Retina (tissue), 1 donor: ENCODE results near the gene TMEM121.
A peak's percentile ranks its signal among the peaks of the same experiment; 100 is the strongest.
"Not testable (repeated sequence)": the region's sequence is repeated elsewhere in the genome, so short reads cannot be mapped to it uniquely, and the experiment has no call there.

ENCODE experiments used
- DNase-seq: peaks from one replicate; pipeline ENCODE4 v3.0.0-alpha.2; 2016

Gene TMEM121

DNA sequence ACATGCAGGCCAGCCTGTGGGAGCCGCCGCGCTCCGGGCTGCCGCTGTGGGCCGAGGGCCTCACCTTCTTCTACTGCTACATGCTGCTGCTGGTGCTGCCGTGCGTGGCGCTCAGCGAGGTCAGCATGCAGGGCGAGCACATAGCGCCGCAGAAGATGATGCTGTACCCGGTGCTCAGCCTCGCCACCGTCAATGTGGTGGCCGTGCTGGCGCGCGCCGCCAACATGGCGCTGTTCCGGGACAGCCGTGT, 2.9 kb downstream of the TMEM121 start:
- DNase-seq: no peak

DNA sequence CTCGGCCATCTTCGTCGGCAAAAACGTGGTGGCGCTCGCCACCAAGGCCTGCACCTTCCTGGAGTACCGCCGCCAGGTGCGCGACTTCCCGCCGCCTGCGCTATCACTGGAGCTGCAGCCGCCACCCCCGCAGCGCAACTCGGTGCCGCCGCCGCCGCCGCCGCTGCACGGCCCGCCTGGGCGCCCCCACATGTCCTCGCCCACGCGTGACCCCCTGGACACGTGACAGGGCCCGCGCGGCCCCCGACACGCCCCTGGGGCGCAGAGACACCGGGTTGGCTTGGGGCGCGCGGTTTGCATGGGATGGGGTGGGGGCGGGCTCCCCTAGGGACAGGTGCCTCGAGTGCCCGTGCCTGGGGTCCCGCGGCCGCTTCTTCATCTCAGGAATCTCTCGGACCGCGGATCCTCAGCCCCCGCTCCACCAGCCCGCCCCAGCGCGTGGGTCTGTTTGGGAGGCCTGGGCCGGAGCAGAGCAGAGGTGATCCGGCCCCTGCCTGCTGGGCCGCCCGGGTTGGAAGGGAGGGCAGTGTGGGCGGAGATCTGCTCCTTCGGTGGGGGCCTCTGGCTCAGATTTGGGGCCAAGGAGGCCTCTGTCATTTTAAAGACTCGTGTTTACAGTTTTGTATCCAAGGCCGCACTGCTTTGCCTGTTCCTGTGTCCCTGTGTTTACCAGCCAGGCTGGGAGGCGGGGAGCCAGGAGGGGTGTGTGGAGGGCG, 3.3 kb downstream of the TMEM121 start:
- DNase-seq: no peak

DNA sequence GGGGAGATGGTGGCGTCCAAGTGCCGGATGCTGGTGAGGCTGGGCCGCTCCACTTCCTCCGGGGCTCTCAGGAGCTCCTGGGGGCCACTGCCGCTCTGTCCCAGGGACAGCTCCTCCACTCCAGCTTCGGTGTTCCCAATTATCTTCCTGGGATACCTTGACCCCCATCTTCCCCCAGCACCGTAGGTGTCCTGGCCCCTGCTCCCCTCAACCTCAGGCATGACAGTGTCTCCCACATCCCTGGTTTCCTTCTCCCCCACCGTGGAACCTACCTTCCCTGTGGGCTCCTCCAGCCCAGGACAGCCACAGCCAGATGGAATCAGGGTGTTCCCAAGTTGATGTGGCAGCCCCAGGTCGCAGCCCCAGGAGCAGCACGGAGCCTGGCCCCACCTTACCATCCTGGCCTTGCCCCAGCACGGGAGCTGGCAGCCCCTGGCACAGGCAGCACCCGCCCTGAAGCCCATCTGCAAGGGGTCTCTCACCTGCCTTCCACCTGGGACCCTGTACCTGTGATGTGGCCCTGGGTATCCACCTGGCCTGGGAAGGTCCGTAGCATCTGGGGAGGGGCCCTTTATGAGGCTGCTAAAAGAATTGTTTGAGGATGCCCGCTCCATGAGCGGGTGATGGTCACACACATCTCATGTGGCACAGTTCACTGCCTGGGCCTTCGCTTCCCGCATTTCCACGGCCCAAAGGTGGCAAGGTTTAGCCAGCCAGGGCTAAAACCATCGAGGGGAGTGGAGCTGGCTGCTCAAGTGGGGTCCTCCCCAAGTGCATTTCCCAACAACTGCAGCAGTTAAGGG, 4.1 kb downstream of the TMEM121 start:
- DNase-seq: no peak

GRCh38 chr14:105531088-105531893, 4.9 kb downstream of the TMEM121 start:
- DNase-seq: no peak

DNA sequence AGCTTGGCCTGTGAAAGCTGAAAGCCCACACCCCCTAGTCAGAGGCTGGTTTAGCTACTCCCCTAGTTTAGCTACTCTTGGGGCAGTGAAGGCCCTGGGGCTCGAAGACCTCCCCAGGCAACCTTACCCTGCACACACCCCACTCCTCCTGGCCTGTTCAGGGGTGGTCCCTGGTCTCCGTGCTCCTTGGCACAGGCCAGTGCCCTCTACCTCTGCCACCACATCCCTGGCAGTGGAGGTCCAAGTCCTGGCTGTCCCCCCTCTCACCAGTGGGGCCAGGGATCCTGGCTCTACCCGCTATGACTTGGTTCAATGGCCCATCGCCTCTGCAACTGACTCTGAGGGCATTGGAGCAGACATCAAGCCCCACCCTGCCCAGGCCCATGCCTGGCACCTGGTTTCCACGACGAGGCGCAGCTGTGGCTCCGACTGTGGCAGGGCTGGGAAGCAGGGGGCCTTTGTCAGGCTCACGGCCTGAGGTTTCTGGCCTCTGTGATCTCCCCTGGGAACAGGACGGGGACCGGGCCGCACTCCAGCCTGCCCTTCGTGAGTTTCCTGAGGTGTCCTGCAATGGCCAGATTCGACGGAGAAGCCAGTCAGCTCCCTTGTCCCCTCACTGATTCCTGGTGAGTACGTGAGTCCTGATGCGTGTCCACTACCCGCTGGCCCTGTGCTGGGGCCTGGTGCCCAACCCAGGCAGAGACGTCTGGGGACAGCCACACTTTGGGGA, 5.7 kb downstream of the TMEM121 start:
- no peak for DNase-seq

GRCh38 chr14:105532735-105533141, 6.4 kb downstream of the TMEM121 start:
- DNase-seq: peak; percentile 39

DNA sequence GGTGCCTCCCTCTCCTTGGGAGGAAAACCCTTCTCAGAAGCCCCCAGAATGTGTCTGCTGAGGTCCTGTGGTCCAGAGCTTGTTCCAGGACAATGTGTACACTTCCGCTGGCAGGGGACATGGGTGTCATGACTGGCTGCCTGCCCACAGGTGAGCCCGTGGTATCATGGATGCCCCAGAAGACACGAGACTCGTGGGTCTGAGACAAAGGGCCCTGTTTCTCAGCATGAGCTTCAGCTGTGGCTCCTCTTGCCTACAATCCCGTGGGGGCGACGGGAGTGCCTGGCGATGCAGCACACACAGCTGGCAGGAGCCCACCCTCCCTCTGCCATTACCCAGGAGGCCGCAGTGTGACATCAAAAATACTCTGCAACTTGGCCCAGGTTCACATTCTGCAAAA, 7.0 kb downstream of the TMEM121 start:
- DNase-seq: no peak

DNA sequence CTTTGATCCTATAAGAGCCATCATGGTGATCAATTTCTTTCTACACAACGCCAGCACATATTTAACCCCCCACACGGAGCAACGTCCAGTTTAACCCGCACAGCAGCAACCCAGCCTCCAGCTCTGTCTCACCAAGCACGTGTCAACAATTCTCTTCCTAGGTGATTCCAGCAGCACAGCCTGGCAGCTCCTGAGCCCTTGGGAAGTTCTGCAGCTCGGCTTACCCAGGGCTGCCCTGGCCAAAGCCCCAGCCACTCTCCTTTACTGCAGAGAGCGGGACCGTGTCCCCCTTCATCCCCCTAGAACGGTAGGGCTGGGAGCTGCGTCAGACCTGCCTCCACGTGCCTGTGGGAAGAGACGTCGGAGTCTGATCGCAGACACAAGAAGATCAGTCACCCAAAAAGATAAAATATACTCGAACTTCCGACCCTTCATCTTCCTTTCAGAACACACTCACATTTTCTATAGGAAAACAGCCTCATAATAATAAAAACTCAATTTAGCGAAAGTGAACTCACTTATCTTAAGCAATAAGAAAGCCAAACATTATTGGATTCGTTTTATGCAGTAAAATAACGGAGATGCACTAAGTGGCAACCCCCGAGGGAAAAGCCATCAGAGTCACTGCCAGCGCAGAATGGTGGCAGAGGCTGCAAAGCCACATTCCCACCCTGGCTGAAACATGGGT, 7.6 kb downstream of the TMEM121 start:
- no peak for DNase-seq

GRCh38 chr14:105534586-105534985, 8.2 kb downstream of the TMEM121 start:
- no peak for DNase-seq

GRCh38 chr14:105536051-105536450, 9.7 kb downstream of the TMEM121 start:
- DNase-seq: no peak

GRCh38 chr14:105536691-105537579, 10.6 kb downstream of the TMEM121 start:
- DNase-seq: no peak

GRCh38 chr14:105537580-105538474, 11.4 kb downstream of the TMEM121 start:
- DNase-seq: peak; percentile 84

DNA sequence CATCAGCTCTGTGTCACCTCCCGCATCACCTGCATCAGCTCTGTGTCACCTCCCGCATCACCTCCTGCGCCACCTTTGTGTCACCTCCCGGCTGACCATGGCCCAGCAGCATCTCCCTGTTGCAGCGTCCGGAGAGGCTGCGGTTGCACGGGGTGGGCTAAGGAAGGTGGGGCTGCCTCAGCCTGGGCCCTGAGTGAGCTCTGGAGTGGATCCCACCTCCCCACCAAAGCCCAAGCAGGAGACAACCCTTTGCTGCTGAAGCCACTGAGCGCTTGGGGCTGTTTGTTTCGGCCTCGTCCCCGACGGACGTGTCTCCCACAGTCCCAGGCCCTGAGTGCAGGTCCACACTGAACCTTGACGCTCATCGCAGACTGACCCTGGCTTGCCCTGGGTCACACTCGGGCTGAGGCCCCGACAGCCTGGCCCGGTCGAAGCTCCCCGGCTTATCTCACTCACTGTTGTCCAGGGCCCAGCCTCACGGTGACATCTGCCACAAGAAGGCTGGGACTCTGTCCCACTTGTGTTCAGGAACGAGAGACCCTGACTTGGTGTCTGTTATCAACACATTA, 12.2 kb downstream of the TMEM121 start:
- no peak for DNase-seq

GRCh38 chr14:105540811-105541210, 14.4 kb downstream of the TMEM121 start:
- no peak for DNase-seq

GRCh38 chr14:105541218-105541875, 15.0 kb downstream of the TMEM121 start:
- DNase-seq: no peak

GRCh38 chr14:105545676-105546075, 19.3 kb downstream of the TMEM121 start:
- not testable (repeated sequence) for DNase-seq

DNA sequence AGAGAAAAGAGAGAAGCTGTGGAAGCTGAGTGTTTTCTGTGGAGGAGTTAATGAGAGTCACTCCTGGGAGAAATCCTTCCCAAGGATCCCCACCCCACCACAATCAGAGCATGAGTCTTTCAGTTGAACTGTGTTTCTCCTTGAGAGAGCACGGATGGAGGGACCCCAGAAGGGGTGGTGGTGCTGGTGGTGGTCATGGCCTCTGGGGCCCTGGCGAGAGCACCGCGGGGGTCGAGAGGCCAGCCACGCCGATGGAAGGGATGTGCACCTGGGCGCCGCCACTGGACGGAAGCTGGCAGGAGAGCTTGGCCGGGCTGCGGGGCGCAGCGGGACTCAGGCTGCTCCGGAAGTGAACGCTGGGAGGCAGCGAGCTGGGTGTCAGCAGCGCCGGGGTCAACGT, 20.0 kb downstream of the TMEM121 start:
- not testable (repeated sequence) for DNase-seq

DNA sequence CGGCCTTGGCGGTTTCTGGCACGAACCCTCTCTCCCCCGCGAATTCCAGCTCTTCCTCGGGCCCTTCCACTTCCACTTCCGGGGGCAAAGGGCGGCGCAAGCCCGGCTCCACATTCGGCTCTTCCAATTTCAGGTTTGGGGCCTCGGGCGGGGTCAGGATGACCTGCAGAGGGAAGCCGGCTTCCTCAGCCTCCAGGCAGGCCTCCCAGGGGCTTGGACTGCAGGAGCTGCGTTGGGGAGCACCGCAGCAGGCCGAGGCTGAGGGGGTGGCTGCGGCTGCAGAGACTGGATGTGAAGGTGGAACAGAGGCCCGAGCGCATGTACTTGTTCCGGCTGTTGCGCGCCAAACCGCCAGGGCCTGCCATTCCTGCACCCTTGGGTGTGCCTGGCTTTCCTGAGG, 20.7 kb downstream of the TMEM121 start:
- not testable (repeated sequence) for DNase-seq

DNA sequence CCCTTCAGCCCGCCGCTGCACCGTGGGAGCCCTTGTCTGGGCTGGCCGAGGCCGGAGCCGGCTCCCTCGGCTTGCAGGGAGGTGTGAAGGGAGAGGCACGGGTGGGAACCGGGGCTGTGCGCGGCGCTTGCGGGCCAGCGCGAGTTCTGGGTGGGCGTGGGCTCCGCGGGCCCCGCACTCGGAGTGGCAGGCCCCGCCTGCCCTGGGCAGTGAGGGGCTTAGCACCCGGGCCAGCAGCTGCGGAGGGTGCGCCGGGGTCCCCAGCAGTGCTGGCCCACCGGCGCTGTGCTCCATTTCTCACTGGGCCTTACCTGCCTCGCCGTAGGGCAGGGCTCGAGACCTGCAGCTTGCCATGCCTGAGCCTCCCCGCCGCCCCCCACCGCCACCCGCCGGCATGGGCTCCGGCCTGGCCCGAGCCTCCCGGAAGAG, 21.4 kb downstream of the TMEM121 start:
- DNase-seq: no peak
